22Rv1 (cell line): ENCODE results near the gene SLC35B4.

Source experiments
- H3K27ac ChIP-seq: fragments of 450-650 bp; 2 replicates; pipeline ENCODE4 v1.5.1; 2017
- ZFX ChIP-seq: fragments of 450-650 bp; IDR thresholded peaks from 2 replicates; pipeline ENCODE4 v1.6.1; 2017; ENCODE audit warnings: antibody characterized with exemption, borderline replicate concordance
- TF ChIP-seq, protein P1 (sequence below): fragments of 450-650 bp; IDR thresholded peaks from 2 replicates; pipeline ENCODE4 v1.5.1; 2017; ENCODE audit warnings: mild to moderate bottlenecking

Gene SLC35B4

DNA sequence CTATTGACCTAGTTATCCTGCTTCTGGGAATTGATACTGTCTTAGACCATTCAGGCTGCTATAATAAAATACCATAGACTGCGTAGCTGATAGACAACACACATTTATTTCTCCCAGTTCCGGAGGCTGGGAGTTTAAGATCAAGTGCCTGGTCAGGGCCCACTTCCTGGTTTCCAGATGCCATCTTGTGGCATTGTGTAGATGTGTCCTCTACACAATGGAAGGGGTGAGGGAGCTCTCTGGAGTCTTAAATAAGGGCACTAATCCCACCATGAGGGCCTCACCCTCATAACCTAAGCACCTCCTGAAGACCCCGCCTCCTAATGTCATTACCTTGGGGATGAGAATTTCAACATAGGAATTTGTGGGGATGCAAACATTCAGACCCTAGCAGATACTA is 62.4 kb downstream of the SLC35B4 start:
- no peak overlapping the region for H3K27ac ChIP-seq
- TF ChIP-seq ZFX, result no peak
- TF ChIP-seq, protein P1, sequence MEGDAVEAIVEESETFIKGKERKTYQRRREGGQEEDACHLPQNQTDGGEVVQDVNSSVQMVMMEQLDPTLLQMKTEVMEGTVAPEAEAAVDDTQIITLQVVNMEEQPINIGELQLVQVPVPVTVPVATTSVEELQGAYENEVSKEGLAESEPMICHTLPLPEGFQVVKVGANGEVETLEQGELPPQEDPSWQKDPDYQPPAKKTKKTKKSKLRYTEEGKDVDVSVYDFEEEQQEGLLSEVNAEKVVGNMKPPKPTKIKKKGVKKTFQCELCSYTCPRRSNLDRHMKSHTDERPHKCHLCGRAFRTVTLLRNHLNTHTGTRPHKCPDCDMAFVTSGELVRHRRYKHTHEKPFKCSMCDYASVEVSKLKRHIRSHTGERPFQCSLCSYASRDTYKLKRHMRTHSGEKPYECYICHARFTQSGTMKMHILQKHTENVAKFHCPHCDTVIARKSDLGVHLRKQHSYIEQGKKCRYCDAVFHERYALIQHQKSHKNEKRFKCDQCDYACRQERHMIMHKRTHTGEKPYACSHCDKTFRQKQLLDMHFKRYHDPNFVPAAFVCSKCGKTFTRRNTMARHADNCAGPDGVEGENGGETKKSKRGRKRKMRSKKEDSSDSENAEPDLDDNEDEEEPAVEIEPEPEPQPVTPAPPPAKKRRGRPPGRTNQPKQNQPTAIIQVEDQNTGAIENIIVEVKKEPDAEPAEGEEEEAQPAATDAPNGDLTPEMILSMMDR, result peak; percentile 23; the same call in 1 of the 2 replicates

DNA sequence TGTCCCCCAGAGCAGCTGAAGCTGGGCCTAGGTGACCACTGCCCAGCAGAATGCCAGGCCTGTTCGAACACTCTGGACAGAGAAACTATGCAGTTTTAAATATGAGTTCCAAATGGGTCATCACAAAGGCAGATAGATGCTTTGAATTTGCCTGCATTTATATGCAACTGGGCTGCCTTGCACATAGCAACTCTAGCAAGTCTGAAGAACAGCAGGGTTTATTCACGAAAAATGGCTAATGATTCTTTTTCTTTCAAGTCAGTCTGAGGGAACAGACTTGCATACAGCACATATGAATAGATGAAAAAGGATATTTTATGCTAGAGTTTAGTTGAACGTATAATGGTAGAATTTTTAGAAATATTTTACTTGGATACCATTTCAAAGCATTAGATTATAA is 68.5 kb downstream of the SLC35B4 start:
- TF ChIP-seq, protein P1, result no peak
- TF ChIP-seq ZFX, result no peak
- H3K27ac ChIP-seq, result no peak overlapping the region

DNA sequence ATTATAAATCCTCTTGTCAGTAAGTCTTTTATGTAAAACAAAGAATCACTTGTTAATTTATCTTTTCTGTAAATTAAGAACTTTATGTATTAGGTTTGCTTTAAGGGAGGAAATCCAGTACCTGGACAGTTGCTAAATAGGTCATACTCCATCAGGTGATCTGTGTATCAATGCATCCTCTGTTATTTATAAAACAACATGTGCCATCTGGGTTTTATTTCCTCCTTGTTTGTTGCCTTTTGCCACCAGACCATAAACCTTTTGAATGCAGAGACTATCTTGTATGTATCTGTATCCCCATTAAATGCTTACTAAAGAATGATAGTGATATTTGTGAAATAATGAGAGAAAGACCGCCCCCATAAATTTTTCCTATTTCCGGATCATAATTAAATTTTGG is 70.0 kb downstream of the SLC35B4 start:
- no peak overlapping the region for H3K27ac ChIP-seq
- TF ChIP-seq, protein P1, result no peak
- TF ChIP-seq ZFX, result no peak

DNA sequence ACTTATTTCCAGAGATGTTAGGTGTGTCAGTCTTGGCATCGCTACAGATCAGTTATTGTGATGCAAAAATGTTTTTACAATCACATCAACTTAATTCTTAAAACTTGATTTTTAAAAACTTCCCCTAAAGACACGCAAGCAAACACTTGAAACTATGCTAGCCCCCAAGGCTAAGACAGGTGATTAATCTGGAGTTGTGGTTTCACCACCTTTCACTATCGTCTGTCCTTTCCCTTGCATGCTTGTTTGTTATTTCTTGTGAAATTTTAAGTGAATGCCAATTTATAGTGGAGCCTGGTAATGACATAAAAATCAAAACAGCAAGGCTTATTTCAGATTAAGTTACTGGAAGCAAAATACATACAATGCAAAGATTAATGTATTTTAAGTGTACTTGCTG is 70.4 kb downstream of the SLC35B4 start:
- no peak overlapping the region for H3K27ac ChIP-seq

DNA sequence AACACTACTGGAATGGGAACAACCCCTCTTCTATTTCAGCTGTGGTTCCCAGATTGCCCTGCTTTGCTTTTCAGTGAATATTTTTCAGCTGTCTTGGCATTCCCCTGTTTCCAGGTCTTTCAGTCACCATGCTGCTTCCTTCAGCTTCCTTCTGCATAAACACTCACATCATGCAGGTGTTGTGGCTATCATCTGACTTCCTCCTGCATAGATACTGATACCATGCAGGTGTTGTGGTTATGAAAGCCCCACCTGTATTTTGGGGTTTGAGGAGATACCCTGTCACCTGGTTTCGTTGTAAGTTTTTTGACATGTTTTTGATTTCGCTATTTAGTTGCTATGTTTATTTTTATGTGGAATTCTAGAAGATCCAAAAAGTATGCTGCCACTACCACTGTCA is 71.5 kb downstream of the SLC35B4 start:
- TF ChIP-seq, protein P1, result no peak
- no peak for TF ChIP-seq ZFX
- no peak overlapping the region for H3K27ac ChIP-seq

More for the DNA sequence above, 70.4 kb downstream of the SLC35B4 start:
- TF ChIP-seq, protein P1, result no peak
- no peak for TF ChIP-seq ZFX
